ENCODE measurements around the gene ARHGAP6. TPM values are rescaled to one million over a fixed set of nuclear protein-coding genes. Genes with fewer than 3 reads are reported as not detected.
A peak's percentile ranks its signal among the peaks of the same experiment; 100 is the strongest.

The ARHGAP6 gene
- total and polyA plus RNA-seq, 2 donors from 2014 or later, result 6.0 to 20.4 TPM

GRCh38 chrX:11670316-11670715 is 4.6 kb upstream of the ARHGAP6 start:
- peaks cover 2% of the 10 kb centered on the region for H3K27me3 ChIP-seq (ENCODE audit: control insufficient read depth, insufficient read depth, low read length)
- FAIRE-seq, result no peak

DNA sequence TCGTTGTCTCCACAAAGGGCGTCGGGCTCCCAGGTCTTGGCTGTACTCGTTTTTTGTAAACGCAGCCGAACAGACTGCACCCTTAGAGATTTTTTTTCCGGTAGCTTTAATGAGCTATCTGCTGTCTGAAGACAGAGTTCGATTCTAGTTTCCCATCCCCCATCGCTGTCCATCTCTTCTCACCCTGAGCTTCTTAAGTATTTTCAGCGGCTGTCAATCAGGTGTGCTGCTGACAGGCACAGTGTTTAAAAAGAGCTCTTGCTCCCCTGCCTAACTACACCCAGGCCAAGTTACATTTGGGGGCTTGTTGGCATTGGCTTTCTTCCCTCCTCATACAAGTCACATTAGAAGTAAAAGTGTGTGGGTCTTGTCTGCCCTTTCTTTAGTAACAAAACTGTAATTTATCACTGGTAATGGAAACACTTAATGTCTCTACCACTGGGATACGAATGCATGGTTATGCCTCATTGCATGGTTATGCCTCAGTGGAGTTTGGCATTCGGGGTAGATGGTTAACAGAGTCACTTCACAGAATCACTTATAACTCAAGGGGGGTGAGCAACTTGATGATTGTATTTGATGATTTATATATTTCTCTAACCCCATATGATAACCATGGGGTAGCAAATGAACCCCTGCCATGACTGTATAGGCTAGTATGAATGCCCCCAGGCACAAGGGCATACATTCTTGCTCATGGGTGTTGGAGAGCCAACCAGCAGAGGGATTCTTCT is 1.4 kb upstream of the ARHGAP6 start:
- Histone ChIP-seq H3K27me3 (ENCODE audit: control insufficient read depth, insufficient read depth, low read length) (peaks cover 2% of the 10 kb centered on the region), H3K4me3 (ENCODE audit: low read length in 3 of 3) (peak overlapping the region; percentile 50 to 73 (median 68)), H3K4me1 (ENCODE audit: control insufficient read depth in 2 of 3, insufficient read depth in 2 of 3, low read depth in 1 of 3, low read length in 3 of 3) (no peaks in the 10 kb centered on the region), H3K9ac (ENCODE audit: low read length in 3 of 3) (peak overlapping the region in 1 of 3 donors; percentile 51), H3K36me3 (ENCODE audit: control insufficient read depth in 2 of 3, insufficient read depth in 3 of 3, low read length in 3 of 3) (no peaks in the 10 kb centered on the region), H3K27ac (ENCODE audit: low read depth in 2 of 2, low read length in 2 of 2) (peak overlapping the region; percentile 67 to 81), H3K9me3 (ENCODE audit: control insufficient read depth in 2 of 3, insufficient read depth in 1 of 3, low read length in 3 of 3) (no peaks in the 10 kb centered on the region)
- intact Hi-C loops (cut with DNase I), result no loop called here
- DNase-seq, result peak in 3 of 5 donors; percentile 57 to 88 (median 84)
- TF ChIP-seq, protein P1, sequence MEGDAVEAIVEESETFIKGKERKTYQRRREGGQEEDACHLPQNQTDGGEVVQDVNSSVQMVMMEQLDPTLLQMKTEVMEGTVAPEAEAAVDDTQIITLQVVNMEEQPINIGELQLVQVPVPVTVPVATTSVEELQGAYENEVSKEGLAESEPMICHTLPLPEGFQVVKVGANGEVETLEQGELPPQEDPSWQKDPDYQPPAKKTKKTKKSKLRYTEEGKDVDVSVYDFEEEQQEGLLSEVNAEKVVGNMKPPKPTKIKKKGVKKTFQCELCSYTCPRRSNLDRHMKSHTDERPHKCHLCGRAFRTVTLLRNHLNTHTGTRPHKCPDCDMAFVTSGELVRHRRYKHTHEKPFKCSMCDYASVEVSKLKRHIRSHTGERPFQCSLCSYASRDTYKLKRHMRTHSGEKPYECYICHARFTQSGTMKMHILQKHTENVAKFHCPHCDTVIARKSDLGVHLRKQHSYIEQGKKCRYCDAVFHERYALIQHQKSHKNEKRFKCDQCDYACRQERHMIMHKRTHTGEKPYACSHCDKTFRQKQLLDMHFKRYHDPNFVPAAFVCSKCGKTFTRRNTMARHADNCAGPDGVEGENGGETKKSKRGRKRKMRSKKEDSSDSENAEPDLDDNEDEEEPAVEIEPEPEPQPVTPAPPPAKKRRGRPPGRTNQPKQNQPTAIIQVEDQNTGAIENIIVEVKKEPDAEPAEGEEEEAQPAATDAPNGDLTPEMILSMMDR (IDR thresholded peaks at IDR 0.05; ENCODE audit: borderline replicate concordance, extremely low read depth, insufficient read depth), result no peak
- FAIRE-seq, result no peak

More at GRCh38 chrX:11670316-11670715, 4.6 kb upstream of the ARHGAP6 start:
- Histone ChIP-seq H3K4me1 (ENCODE audit: control insufficient read depth in 2 of 3, insufficient read depth in 2 of 3, low read depth in 1 of 3, low read length in 3 of 3) (no peaks in the 10 kb centered on the region), H3K36me3 (ENCODE audit: control insufficient read depth in 2 of 3, insufficient read depth in 3 of 3, low read length in 3 of 3) (no peaks in the 10 kb centered on the region), H3K27ac (ENCODE audit: low read depth in 2 of 2, low read length in 2 of 2) (no peak overlapping the region), H3K9me3 (ENCODE audit: control insufficient read depth in 2 of 3, insufficient read depth in 1 of 3, low read length in 3 of 3) (no peaks in the 10 kb centered on the region), H3K9ac (ENCODE audit: low read length in 3 of 3) (no peak overlapping the region), H3K4me3 (ENCODE audit: low read length in 3 of 3) (no peak overlapping the region)
- intact Hi-C loops (cut with DNase I), result no loop called here
- TF ChIP-seq, protein P1 (IDR thresholded peaks at IDR 0.05; ENCODE audit: borderline replicate concordance, extremely low read depth, insufficient read depth), result no peak
- no peak for DNase-seq

DNA sequence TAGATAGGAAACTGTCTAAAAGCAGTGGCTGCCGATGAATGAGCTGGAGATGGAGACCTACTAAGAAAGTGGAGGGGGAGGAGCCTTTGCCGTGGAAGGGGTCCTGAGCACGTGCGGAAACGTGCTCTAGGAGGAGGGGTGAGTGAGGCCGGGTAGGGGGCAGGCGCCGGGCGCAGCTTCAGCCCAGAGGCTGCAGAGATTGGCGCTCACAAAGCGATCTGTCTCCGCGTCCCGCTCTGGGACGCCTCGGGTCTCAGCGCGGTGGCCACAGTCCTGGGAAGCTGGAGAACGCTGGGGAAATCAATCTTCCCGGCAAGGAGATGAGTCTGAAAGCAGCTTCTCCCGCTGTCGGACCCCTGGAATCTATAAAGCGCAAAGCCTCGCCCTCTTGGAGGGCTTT is 444 bp upstream of the ARHGAP6 start:
- DNase-seq, result peak; percentile 65 to 75 (median 67)
- Histone ChIP-seq H3K4me1 (ENCODE audit: control insufficient read depth in 2 of 3, insufficient read depth in 2 of 3, low read depth in 1 of 3, low read length in 3 of 3) (no peaks in the 10 kb centered on the region), H3K4me3 (ENCODE audit: low read length in 3 of 3) (peak overlapping the region; percentile 50 to 73 (median 68)), H3K9ac (ENCODE audit: low read length in 3 of 3) (peak overlapping the region in 1 of 3 donors; percentile 51), H3K27ac (ENCODE audit: low read depth in 2 of 2, low read length in 2 of 2) (peak overlapping the region; percentile 53 to 63), H3K27me3 (ENCODE audit: control insufficient read depth, insufficient read depth, low read length) (no peaks in the 10 kb centered on the region), H3K36me3 (ENCODE audit: control insufficient read depth in 2 of 3, insufficient read depth in 3 of 3, low read length in 3 of 3) (no peaks in the 10 kb centered on the region), H3K9me3 (ENCODE audit: control insufficient read depth in 2 of 3, insufficient read depth in 1 of 3, low read length in 3 of 3) (no peaks in the 10 kb centered on the region)
- TF ChIP-seq, protein P1 (IDR thresholded peaks at IDR 0.05; ENCODE audit: borderline replicate concordance, extremely low read depth, insufficient read depth), result no peak
- FAIRE-seq, result no peak
- intact Hi-C loops (cut with DNase I), result no loop called here

Measured in kidney (tissue), 14 donors.